HEK293T (cell line): ENCODE measurements around the gene ALDH8A1.

Experiments used
- ARNT ChIP-seq: fragments of 450-650 bp; IDR thresholded peaks from 2 replicates; pipeline ENCODE4 v1.6.1; 2017; ENCODE audit warnings: mild to moderate bottlenecking
- FOXA1 ChIP-seq: fragments of 450-650 bp; IDR thresholded peaks from 2 replicates; pipeline ENCODE4 v1.6.1; 2016; ENCODE audit warnings: mild to moderate bottlenecking
- SP1 ChIP-seq: fragments of 450-650 bp; IDR thresholded peaks from 2 replicates; pipeline ENCODE4 v1.6.1; 2017
- TARDBP ChIP-seq: fragments of 450-650 bp; IDR thresholded peaks from 2 replicates; pipeline ENCODE4 v1.6.1; 2016
- TF ChIP-seq, protein P1 (sequence below): fragments of 450-650 bp; IDR thresholded peaks from 2 replicates; pipeline ENCODE4 v1.6.1; 2016

DNA sequence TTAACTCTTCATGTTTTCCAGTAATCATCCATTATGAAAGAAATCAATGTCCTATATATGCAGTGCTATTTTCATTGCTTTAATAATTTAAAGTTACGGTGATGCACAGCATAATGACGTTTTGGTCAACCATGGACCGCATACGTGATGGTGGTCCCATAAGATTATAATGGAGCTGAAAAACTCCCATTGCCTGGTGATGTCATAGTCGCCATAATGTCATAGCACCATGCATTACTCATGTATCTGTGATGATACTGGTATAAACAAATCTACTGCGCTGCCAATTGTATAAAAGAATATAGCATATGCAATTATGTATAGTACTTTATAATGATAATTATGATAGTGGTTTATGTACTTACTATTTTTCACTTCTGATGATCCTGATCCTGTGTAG is 42.3 kb upstream of the ALDH8A1 start:
- TF ChIP-seq TARDBP (no peak), FOXA1 (no peak), ARNT (no peak), SP1 (no peak)
- TF ChIP-seq, protein P1, sequence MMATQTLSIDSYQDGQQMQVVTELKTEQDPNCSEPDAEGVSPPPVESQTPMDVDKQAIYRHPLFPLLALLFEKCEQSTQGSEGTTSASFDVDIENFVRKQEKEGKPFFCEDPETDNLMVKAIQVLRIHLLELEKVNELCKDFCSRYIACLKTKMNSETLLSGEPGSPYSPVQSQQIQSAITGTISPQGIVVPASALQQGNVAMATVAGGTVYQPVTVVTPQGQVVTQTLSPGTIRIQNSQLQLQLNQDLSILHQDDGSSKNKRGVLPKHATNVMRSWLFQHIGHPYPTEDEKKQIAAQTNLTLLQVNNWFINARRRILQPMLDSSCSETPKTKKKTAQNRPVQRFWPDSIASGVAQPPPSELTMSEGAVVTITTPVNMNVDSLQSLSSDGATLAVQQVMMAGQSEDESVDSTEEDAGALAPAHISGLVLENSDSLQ, result no peak
